Measurements from ENCODE around the gene LAT.

DNA sequence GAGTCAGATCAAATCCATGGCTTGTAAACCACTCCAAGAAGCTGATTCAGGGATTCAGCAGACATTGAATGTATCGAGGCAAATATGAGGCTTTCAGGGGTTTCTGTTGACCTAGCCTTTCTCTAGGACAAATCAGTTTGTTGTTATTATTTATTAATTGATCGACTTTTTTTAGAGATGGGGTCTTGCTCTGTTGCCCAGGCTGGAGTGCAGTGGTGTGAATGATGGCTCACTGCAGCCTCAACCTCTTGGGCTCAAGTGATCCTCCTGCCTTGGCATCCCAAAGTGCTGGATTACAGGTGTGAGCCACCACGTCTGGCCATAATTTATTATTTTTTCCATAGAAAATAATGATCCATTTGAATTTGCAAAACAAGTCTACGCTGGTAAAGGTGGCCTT lies 27.0 kb downstream of the LAT start:
- TF ChIP-seq EZH2 (IDR thresholded peaks at IDR 0.05; ENCODE audit: insufficient read depth, poor library complexity, severe bottlenecking) (no peak), EZH2phosphoT487 (IDR thresholded peaks at IDR 0.05; ENCODE audit: insufficient read depth, low read depth) (no peak)
